ENCODE measurements around the gene TMEM132C. TPM values are rescaled to one million over a fixed set of nuclear protein-coding genes. Genes with fewer than 3 reads are reported as not detected.
"Not testable (repeated sequence)": the region's sequence is repeated elsewhere in the genome, so short reads cannot be mapped to it uniquely, and the experiment has no call there.

TMEM132C gene
- total RNA-seq, 1 donor from 2014 or later, result not detected

DNA sequence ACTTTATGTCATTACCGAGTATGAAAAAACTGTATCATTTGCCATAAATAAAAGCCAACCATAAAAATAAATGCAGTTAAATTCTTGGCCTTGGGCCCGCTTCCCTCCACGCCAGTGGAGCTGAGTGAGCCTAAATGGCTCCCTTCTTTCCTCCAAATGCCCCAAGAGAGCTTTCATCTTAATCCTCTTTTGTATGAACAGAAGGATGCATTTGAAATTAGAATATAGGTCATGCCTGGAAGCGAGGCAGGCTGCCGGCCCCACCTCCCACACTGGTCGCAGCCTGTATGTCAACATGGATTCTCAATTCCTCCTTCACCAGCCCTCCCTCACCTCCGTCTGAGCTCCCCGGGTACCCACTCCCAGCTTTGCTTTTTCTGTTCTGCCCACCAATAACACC, 311.1 kb downstream of the TMEM132C start:
- H3K36me3 Mint-ChIP-seq (ENCODE audit: low read depth), result no peaks in the 10 kb centered on the region
- H3K4me3 Mint-ChIP-seq (ENCODE audit: low read depth), result no peak overlapping the region
- no peaks in the 10 kb centered on the region for H3K27me3 Mint-ChIP-seq (ENCODE audit: low read depth)
- no peaks in the 10 kb centered on the region for H3K4me1 Mint-ChIP-seq (ENCODE audit: low read depth)
- intact Hi-C loops (cut with micrococcal nuclease), result no loop called here
- DNase-seq (ENCODE audit: low spot score), result no peak
- peaks cover 32% of the 10 kb centered on the region for H3K9me3 Mint-ChIP-seq
- no peak overlapping the region for H3K27ac Mint-ChIP-seq

DNA sequence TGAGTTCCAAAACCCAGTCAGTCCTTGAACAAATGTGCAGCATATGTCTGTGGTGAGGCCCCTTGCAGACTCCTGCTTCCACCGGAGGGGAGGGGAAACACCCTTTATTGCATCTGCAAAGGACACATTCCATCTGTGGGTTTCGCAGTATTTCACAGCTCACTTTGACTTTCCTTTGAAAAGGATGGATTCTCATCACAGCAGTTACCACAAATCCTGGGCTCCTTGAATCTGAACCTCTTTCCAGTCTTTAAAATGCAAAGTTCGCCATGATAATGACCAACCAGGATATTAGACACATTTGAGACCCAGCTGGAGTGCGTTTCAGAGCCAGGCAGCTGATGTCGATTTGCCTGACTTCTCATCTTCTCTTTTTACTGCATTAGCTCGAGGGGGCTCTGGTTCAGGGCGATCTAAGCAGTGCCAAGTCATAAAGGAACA, 314.4 kb downstream of the TMEM132C start:
- intact Hi-C loops (cut with micrococcal nuclease), result no loop called here
- peaks cover 22% of the 10 kb centered on the region for H3K9me3 Mint-ChIP-seq
- no peak overlapping the region for H3K4me3 Mint-ChIP-seq (ENCODE audit: low read depth)
- H3K27me3 Mint-ChIP-seq (ENCODE audit: low read depth), result no peaks in the 10 kb centered on the region
- H3K4me1 Mint-ChIP-seq (ENCODE audit: low read depth), result no peaks in the 10 kb centered on the region
- H3K36me3 Mint-ChIP-seq (ENCODE audit: low read depth), result no peaks in the 10 kb centered on the region
- no peak for DNase-seq (ENCODE audit: low spot score)
- H3K27ac Mint-ChIP-seq, result no peak overlapping the region

DNA sequence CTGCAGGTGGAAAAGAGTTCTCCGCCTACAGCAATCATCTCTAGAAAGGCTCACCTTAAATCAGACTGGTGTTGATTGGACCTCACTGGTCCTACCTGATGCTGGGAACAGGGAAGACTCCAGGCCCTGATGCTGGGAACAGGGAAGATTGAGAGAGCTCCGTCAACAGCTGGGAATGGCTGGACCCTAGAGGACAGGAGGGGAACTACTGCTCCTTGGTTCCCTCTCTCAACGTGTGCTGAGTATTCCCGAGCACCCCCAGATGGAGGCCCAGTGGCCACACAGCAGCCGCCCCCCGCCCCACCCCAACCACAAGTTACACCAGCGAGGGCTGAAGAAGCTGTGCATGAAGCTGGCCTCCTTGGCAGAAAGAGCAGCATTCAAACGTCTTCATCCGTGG, 316.5 kb downstream of the TMEM132C start:
- H3K4me1 Mint-ChIP-seq (ENCODE audit: low read depth), result no peaks in the 10 kb centered on the region
- intact Hi-C loops (cut with micrococcal nuclease), result no loop called here
- H3K4me3 Mint-ChIP-seq (ENCODE audit: low read depth), result no peak overlapping the region
- peaks cover 19% of the 10 kb centered on the region for H3K9me3 Mint-ChIP-seq
- no peak overlapping the region for H3K27ac Mint-ChIP-seq
- DNase-seq (ENCODE audit: low spot score), result no peak
- no peaks in the 10 kb centered on the region for H3K36me3 Mint-ChIP-seq (ENCODE audit: low read depth)
- H3K27me3 Mint-ChIP-seq (ENCODE audit: low read depth), result no peaks in the 10 kb centered on the region

DNA sequence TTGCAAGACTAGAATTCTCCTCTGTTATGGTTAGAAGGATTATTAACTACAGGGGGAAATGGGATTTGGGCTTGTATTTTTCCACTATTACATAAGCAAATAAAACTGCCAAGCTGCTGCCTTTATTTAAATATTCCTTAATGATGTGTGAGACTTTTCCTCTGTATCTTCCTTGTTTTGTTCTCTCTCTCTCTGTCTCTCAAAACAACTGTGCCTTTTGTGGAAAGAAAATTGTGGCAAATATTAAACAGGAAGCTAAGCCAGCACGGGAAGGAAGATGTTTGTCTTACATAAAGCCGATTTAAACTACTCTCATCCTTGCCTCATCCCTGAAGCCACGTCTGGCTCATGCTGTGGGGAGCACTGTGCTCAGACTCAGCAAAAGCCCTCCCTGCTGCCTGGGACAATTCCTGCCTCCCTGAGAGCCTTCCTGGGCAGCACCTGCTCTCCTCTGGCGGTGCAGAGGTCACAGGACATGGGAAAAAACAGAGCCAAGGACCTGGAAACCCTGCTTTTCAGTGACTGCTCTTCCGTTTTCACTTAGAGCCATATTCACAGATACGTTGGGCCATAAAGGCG, 319.6 kb downstream of the TMEM132C start:
- DNase-seq (ENCODE audit: low spot score), result no peak
- H3K4me1 Mint-ChIP-seq (ENCODE audit: low read depth), result no peaks in the 10 kb centered on the region
- intact Hi-C loops (cut with micrococcal nuclease), result no loop called here
- no peaks in the 10 kb centered on the region for H3K36me3 Mint-ChIP-seq (ENCODE audit: low read depth)
- no peak overlapping the region for H3K27ac Mint-ChIP-seq
- no peaks in the 10 kb centered on the region for H3K27me3 Mint-ChIP-seq (ENCODE audit: low read depth)
- no peak overlapping the region for H3K4me3 Mint-ChIP-seq (ENCODE audit: low read depth)
- H3K9me3 Mint-ChIP-seq, result peaks cover 9% of the 10 kb centered on the region

DNA sequence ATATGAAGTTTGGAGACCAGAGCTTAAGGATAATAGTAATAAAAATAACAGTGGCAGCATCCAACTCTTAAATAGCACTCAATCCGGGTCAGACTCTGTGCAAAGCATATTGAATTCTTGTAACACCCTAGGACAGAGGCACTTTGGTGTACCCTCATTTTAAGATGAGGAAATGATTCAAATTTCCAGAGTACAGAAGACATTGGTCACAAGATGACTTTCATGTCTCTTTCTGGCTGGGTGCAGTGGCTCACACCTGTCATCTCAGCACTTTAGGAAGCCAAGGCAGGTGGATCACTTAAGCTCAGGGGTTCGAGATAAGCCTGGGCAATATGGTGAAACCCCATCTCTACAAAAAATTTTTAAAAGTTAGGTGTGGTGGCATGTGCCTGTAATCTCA, 320.9 kb downstream of the TMEM132C start:
- no peak for DNase-seq (ENCODE audit: low spot score)
- no peak overlapping the region for H3K4me3 Mint-ChIP-seq (ENCODE audit: low read depth)
- peaks cover under 1% of the 10 kb centered on the region for H3K9me3 Mint-ChIP-seq
- no peak overlapping the region for H3K27ac Mint-ChIP-seq
- no peaks in the 10 kb centered on the region for H3K36me3 Mint-ChIP-seq (ENCODE audit: low read depth)
- H3K27me3 Mint-ChIP-seq (ENCODE audit: low read depth), result no peaks in the 10 kb centered on the region
- no peaks in the 10 kb centered on the region for H3K4me1 Mint-ChIP-seq (ENCODE audit: low read depth)
- intact Hi-C loops (cut with micrococcal nuclease), result no loop called here

DNA sequence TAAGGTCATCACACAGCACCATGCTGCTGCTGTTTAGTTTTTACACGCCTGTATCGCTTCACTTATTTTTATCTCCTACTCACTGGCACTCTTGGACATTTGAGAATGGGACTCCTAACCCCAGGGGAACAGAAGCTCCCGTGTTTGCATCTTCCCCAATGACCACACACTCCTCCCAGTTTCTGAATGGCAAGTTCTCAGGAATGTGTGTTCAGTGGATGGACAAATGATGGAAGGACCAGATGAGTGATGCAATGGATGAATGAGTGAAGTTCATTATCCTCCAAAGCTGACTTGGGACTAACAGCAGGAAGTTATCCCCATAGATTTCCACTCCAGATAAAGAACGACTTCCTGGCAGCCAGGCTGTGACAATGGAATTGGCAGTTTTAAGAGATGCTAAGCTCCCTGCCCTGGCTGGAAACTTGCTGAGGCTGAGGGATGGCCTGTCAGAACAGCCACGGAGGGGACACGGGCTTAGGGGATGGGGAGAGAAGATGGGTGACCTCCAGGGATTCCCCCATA, 325.3 kb downstream of the TMEM132C start:
- no peaks in the 10 kb centered on the region for H3K9me3 Mint-ChIP-seq
- intact Hi-C loops (cut with micrococcal nuclease), result no loop called here
- DNase-seq (ENCODE audit: low spot score), result no peak
- no peak overlapping the region for H3K4me3 Mint-ChIP-seq (ENCODE audit: low read depth)
- no peaks in the 10 kb centered on the region for H3K36me3 Mint-ChIP-seq (ENCODE audit: low read depth)
- no peaks in the 10 kb centered on the region for H3K27me3 Mint-ChIP-seq (ENCODE audit: low read depth)
- no peak overlapping the region for H3K27ac Mint-ChIP-seq
- no peaks in the 10 kb centered on the region for H3K4me1 Mint-ChIP-seq (ENCODE audit: low read depth)

DNA sequence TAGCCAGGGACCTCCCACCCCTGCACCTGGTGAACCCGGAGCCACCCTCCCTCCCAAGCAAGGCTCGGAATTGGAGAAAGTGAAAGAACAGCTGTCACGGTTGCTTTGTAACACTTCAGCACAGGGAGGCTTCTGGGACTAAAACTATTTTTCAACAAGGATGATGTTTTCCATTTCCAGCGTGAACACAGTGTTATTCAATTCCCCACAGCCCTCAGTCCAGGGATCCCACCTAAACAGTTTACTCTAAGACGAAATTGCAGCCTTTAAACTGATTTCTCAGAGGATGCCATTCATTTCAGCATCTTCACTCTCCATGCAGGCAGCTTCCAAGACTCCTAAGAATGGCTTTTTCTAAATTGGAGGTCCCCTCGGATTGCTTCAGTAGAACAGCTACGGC, 327.6 kb downstream of the TMEM132C start:
- Mint-ChIP-seq H3K36me3 (ENCODE audit: low read depth) (no peaks in the 10 kb centered on the region), H3K27ac (no peak overlapping the region), H3K9me3 (no peaks in the 10 kb centered on the region), H3K27me3 (ENCODE audit: low read depth) (no peaks in the 10 kb centered on the region), H3K4me3 (ENCODE audit: low read depth) (no peak overlapping the region), H3K4me1 (ENCODE audit: low read depth) (no peaks in the 10 kb centered on the region)
- no peak for DNase-seq (ENCODE audit: low spot score)
- intact Hi-C loops (cut with micrococcal nuclease), result no loop called here

DNA sequence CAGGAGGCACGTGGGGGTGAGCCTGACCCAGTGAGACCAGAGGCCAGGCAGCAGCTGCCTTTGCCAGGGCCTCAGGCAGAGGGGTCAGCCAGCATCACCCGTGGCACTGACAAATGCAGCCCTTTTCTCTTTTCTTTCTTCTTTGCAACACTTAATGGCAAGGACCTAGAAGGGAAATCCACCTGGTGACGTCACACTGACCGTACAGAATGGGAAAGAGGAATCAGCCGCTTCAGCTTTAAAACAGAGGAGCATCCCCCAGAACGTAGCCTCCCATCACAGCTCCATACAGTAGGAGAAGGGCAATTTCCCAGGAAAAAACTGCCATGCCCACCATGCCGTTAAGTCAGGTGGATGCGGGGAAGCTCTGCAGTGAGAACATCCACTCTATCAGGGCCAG, 328.6 kb downstream of the TMEM132C start:
- no peak overlapping the region for H3K27ac Mint-ChIP-seq
- no peaks in the 10 kb centered on the region for H3K9me3 Mint-ChIP-seq
- H3K4me3 Mint-ChIP-seq (ENCODE audit: low read depth), result no peak overlapping the region
- DNase-seq (ENCODE audit: low spot score), result no peak
- H3K27me3 Mint-ChIP-seq (ENCODE audit: low read depth), result no peaks in the 10 kb centered on the region
- H3K4me1 Mint-ChIP-seq (ENCODE audit: low read depth), result no peaks in the 10 kb centered on the region
- H3K36me3 Mint-ChIP-seq (ENCODE audit: low read depth), result no peaks in the 10 kb centered on the region
- intact Hi-C loops (cut with micrococcal nuclease), result no loop called here

DNA sequence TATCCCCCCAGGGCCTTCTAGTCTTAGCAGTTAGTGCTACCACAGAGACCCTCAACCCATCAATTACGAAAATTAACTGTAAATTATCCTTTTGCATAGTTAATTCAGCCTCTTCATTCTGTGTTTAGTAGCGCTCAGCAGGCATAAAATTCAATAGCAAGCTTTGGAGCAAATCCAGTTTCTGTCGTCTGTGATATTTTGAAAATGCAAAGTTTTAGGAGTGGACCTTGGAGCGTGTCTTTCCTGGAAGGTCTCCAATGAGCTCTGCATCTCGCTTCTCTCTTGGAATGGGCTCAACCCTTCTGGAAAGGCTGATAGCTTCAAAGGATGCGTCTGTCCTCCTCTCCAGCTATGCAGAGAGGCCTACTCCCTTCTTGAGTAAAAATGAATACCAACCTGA, 333.9 kb downstream of the TMEM132C start:
- no peaks in the 10 kb centered on the region for H3K27me3 Mint-ChIP-seq (ENCODE audit: low read depth)
- intact Hi-C loops (cut with micrococcal nuclease), result no loop called here
- H3K9me3 Mint-ChIP-seq, result no peaks in the 10 kb centered on the region
- no peak overlapping the region for H3K27ac Mint-ChIP-seq
- H3K36me3 Mint-ChIP-seq (ENCODE audit: low read depth), result no peaks in the 10 kb centered on the region
- no peak for DNase-seq (ENCODE audit: low spot score)
- H3K4me3 Mint-ChIP-seq (ENCODE audit: low read depth), result no peak overlapping the region
- H3K4me1 Mint-ChIP-seq (ENCODE audit: low read depth), result no peaks in the 10 kb centered on the region

DNA sequence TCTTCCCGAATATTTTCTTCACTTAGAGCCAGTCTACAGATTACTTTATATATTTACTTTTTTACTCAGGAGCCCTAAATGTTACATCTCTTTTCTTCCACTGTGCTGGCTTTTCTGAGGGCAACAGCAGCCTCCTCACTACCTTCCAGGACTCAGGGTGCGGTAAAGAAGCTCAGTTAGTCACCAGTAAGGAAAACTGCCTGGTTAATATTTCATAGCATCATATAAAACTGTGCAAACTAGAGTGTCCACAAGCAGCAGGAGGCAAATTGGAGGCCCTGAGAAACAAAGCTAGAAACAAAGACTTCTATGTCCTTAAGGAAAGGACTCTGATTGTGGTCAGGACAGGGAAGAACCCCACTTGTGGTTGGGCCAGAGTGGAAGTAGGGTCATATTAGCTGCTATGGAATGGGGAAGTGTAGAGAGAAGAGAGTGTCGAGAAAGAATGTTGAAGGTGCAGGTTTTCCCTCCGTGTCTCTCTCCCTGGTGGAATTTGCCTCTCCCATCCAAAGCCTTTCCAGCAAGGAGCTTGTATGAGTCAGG, 336.7 kb downstream of the TMEM132C start:
- intact Hi-C loops (cut with micrococcal nuclease), result no loop called here
- no peaks in the 10 kb centered on the region for H3K36me3 Mint-ChIP-seq (ENCODE audit: low read depth)
- H3K27ac Mint-ChIP-seq, result no peak overlapping the region
- H3K9me3 Mint-ChIP-seq, result no peaks in the 10 kb centered on the region
- H3K4me3 Mint-ChIP-seq (ENCODE audit: low read depth), result no peak overlapping the region
- DNase-seq (ENCODE audit: low spot score), result no peak
- no peaks in the 10 kb centered on the region for H3K27me3 Mint-ChIP-seq (ENCODE audit: low read depth)
- no peaks in the 10 kb centered on the region for H3K4me1 Mint-ChIP-seq (ENCODE audit: low read depth)

DNA sequence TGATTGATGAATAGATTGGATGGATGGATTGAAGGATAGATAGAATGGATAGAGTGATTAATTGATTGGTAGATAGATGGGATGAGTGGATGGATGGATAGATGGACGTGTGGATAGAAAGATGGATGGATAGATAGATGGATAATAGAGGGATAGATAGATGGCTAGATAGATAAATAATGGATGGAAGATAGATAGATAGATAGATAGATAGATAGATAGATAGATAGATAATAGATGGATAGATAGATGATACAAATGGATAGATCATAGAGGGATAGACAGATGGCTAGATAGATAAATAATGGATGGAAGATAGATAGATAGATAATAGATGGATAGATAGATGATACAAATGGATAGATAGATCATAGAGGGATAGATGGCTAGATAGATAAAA, 337.2 kb downstream of the TMEM132C start:
- DNase-seq (ENCODE audit: low spot score); intact Hi-C loops (cut with micrococcal nuclease); H3K27ac Mint-ChIP-seq; H3K9me3 Mint-ChIP-seq; H3K36me3 Mint-ChIP-seq (ENCODE audit: low read depth); H3K4me3 Mint-ChIP-seq (ENCODE audit: low read depth); H3K4me1 Mint-ChIP-seq (ENCODE audit: low read depth); H3K27me3 Mint-ChIP-seq (ENCODE audit: low read depth): not testable (repeated sequence)

DNA sequence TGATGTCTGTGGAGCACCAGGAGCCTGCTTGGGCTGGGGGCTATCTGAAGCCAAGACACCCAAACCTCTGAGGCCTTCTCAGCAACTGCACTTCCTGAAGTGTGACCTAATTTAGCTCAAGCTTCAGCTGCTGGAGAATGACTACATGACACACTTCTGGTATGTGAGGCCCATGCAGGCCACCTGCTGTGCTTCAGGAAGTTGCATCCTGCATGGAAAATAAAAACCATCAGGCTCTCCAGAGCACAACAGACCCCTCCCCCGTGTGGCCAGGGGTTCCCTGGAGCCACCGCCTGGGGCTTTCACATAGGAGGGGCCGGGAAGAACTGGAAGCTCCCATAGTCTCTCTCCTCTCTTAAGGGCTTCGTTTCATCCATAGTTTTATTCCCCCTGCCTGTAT, 339.1 kb downstream of the TMEM132C start:
- no peak overlapping the region for H3K27ac Mint-ChIP-seq
- no peaks in the 10 kb centered on the region for H3K4me1 Mint-ChIP-seq (ENCODE audit: low read depth)
- no peak overlapping the region for H3K4me3 Mint-ChIP-seq (ENCODE audit: low read depth)
- no peak for DNase-seq (ENCODE audit: low spot score)
- no peaks in the 10 kb centered on the region for H3K27me3 Mint-ChIP-seq (ENCODE audit: low read depth)
- intact Hi-C loops (cut with micrococcal nuclease), result no loop called here
- no peaks in the 10 kb centered on the region for H3K9me3 Mint-ChIP-seq
- H3K36me3 Mint-ChIP-seq (ENCODE audit: low read depth), result no peaks in the 10 kb centered on the region

DNA sequence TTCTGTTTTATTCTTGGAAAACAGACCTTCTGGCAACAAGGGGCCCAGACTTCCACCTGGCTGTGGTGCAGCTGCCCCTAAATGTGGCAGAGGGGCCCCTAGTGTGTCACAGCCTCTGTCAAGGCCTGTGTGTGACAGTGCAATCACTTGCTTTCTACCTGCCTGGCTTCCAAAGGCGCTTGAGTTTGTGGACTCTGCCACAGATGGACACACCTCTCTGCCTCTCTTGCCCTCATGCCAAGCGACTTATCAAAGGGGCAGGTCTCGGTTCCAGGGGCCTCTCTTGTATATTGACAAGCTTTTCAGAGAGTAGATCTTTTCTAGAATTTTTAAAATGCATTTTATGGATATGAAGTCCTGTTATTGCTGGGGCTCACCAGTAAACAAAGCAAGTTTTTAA, 339.6 kb downstream of the TMEM132C start:
- H3K9me3 Mint-ChIP-seq, result no peaks in the 10 kb centered on the region
- intact Hi-C loops (cut with micrococcal nuclease), result no loop called here
- no peaks in the 10 kb centered on the region for H3K4me1 Mint-ChIP-seq (ENCODE audit: low read depth)
- H3K27ac Mint-ChIP-seq, result no peak overlapping the region
- no peak for DNase-seq (ENCODE audit: low spot score)
- no peaks in the 10 kb centered on the region for H3K27me3 Mint-ChIP-seq (ENCODE audit: low read depth)
- no peaks in the 10 kb centered on the region for H3K36me3 Mint-ChIP-seq (ENCODE audit: low read depth)
- no peak overlapping the region for H3K4me3 Mint-ChIP-seq (ENCODE audit: low read depth)

DNA sequence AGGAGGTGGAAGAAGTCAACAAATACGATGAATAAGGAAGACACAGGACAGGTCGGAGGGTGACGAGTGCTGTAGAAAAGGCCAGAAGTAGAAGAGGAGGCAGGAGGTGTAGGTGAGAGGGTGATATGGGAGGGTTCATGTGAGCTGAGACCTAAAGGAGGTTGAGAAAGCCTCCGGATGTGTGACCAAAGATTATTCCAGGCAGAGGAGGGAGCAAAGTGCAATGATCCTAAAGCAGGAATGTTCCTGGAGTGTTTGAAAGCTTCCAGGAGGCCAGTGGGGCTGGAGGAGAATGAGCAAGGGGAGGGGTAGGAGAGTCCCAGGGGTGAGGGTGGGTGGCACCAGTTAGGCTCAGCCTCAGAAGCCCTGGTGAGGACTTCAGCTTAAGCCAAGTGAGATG, 340.0 kb downstream of the TMEM132C start:
- Mint-ChIP-seq H3K27me3 (ENCODE audit: low read depth) (no peaks in the 10 kb centered on the region), H3K4me3 (ENCODE audit: low read depth) (no peak overlapping the region), H3K36me3 (ENCODE audit: low read depth) (no peaks in the 10 kb centered on the region), H3K4me1 (ENCODE audit: low read depth) (no peaks in the 10 kb centered on the region), H3K27ac (no peak overlapping the region), H3K9me3 (no peaks in the 10 kb centered on the region)
- intact Hi-C loops (cut with micrococcal nuclease), result no loop called here
- DNase-seq (ENCODE audit: low spot score), result no peak

All from activated T-helper 2 cell treated with anti-CD3 and anti-CD28 coated beads, Interferon-gamma antibody, Interleukin-2, Interleukin-4, amounts not matched to agents 10 μg/mL and 5 μg/mL and 100 μg/mL, durations not matched to agents 14 hours and 24 hours and 36 hours (primary cell).